SK-N-SH treated with all-trans-retinoic acid at 6 μM for 48 hours (cell line): ENCODE measurements around the gene SDK2.

Experiments
- ATAC-seq: fragments of 200-7000 bp; cut with Tn5 transposase; 3 replicates; pipeline ENCODE4 v1.9.1; 2020; ENCODE audit warnings: mild to moderate bottlenecking, moderate library complexity
- ARNTL ChIP-seq: fragments of 450-650 bp; formaldehyde crosslinking; IDR thresholded peaks from 2 replicates; pipeline ENCODE4 v1.5.0; 2020; ENCODE audit warnings: low read depth, mild to moderate bottlenecking, moderate library complexity, borderline replicate concordance
- BACH2 ChIP-seq: fragments of 250-450 bp; sonication (Bioruptor Pico); IDR thresholded peaks from 2 replicates; pipeline ENCODE4 v1.9.0; 2021; ENCODE audit warnings: mild to moderate bottlenecking, borderline replicate concordance
- CREB5 ChIP-seq: fragments of 250-450 bp; sonication (Bioruptor Pico); IDR thresholded peaks from 2 replicates; pipeline ENCODE4 v1.5.1; 2020; ENCODE audit warnings: low read depth, mild to moderate bottlenecking, moderate library complexity
- CSDC2 ChIP-seq: fragments of 250-450 bp; sonication (Bioruptor Pico); IDR thresholded peaks from 2 replicates; pipeline ENCODE4 v1.5.0; 2020; ENCODE audit warnings: mild to moderate bottlenecking, moderate library complexity
- CSRNP3 ChIP-seq: fragments of 250-450 bp; sonication (Bioruptor Pico); IDR thresholded peaks from 2 replicates; pipeline ENCODE4 v1.5.1; 2021; ENCODE audit warnings: mild to moderate bottlenecking, moderate library complexity
- ESRRG ChIP-seq: fragments of 250-450 bp; sonication (Bioruptor Pico); IDR thresholded peaks from 2 replicates; pipeline ENCODE4 v1.6.1; 2021; ENCODE audit warnings: mild to moderate bottlenecking
- GLIS3 ChIP-seq: fragments of 250-450 bp; sonication (Bioruptor Pico); IDR thresholded peaks from 2 replicates; pipeline ENCODE4 v1.5.0; 2020; ENCODE audit warnings: mild to moderate bottlenecking, moderate library complexity
- ISL1 ChIP-seq: fragments of 250-450 bp; sonication (Bioruptor Pico); IDR thresholded peaks from 2 replicates; pipeline ENCODE4 v2.1.2; 2022; ENCODE audit warnings: mild to moderate bottlenecking, moderate library complexity
- PATZ1 ChIP-seq: fragments of 250-450 bp; sonication (Bioruptor Pico); IDR thresholded peaks from 2 replicates; pipeline ENCODE4 v1.8.0; 2020; ENCODE audit warnings: mild to moderate bottlenecking, moderate library complexity, borderline replicate concordance
- POU6F1 ChIP-seq: fragments of 250-450 bp; sonication (Bioruptor Pico); IDR thresholded peaks from 2 replicates; pipeline ENCODE4 v1.8.0; 2021; ENCODE audit warnings: low read depth, mild to moderate bottlenecking, moderate library complexity, borderline replicate concordance
- RARB ChIP-seq: fragments of 250-450 bp; sonication (Bioruptor Pico); IDR thresholded peaks from 2 replicates; pipeline ENCODE4 v1.8.0; 2021; ENCODE audit warnings: mild to moderate bottlenecking, moderate library complexity
- SNAI2 ChIP-seq: fragments of 250-450 bp; sonication (Bioruptor Pico); IDR thresholded peaks from 2 replicates; pipeline ENCODE4 v1.5.0; 2020; ENCODE audit warnings: mild to moderate bottlenecking, moderate library complexity
- TCF4 ChIP-seq: fragments of 250-450 bp; sonication (Bioruptor Pico); IDR thresholded peaks from 2 replicates; pipeline ENCODE4 v1.8.0; 2021; ENCODE audit warnings: mild to moderate bottlenecking, moderate library complexity, borderline replicate concordance
- TOX ChIP-seq: fragments of 250-450 bp; sonication (Bioruptor Pico); IDR thresholded peaks from 2 replicates; pipeline ENCODE4 v1.8.0; 2021; ENCODE audit warnings: mild to moderate bottlenecking, moderate library complexity, borderline replicate concordance
- TSHZ2 ChIP-seq: fragments of 250-450 bp; sonication (Bioruptor Pico); IDR thresholded peaks from 2 replicates; pipeline ENCODE4 v1.5.0; 2020; ENCODE audit warnings: mild to moderate bottlenecking, moderate library complexity
- ZC3H10 ChIP-seq: fragments of 250-450 bp; sonication (Bioruptor Pico); IDR thresholded peaks from 2 replicates; pipeline ENCODE4 v1.5.1; 2021; ENCODE audit warnings: mild to moderate bottlenecking, moderate library complexity
- ZFP3 ChIP-seq: fragments of 250-450 bp; sonication (Bioruptor Pico); IDR thresholded peaks from 2 replicates; pipeline ENCODE4 v1.5.0; 2020; ENCODE audit warnings: mild to moderate bottlenecking, moderate library complexity
- ZFP30 ChIP-seq: fragments of 450-650 bp; formaldehyde crosslinking; IDR thresholded peaks from 2 replicates; pipeline ENCODE4 v1.5.0; 2022; ENCODE audit warnings: mild to moderate bottlenecking, moderate library complexity
- ZNF8 ChIP-seq: fragments of 450-650 bp; formaldehyde crosslinking; IDR thresholded peaks from 2 replicates; pipeline ENCODE4 v1.5.0; 2020; ENCODE audit warnings: mild to moderate bottlenecking, moderate library complexity

SDK2 gene

GRCh38 chr17:73561111-73561510 lies 83.1 kb downstream of the SDK2 start:
- ATAC-seq: no peak

GRCh38 chr17:73560661-73561060 lies 83.6 kb downstream of the SDK2 start:
- ATAC-seq: no peak
- TF ChIP-seq CSDC2 (no peak), RARB (CRISPR knock-in tag) (no peak), TSHZ2 (CRISPR knock-in tag) (no peak), TCF4 (CRISPR knock-in tag) (no peak), ZFP3 (CRISPR knock-in tag) (no peak), GLIS3 (no peak), BACH2 (CRISPR knock-in tag) (no peak), ESRRG (no peak), TOX (CRISPR knock-in tag) (no peak), ZC3H10 (CRISPR knock-in tag) (no peak), ZFP30 (CRISPR knock-in tag) (no peak), ISL1 (CRISPR knock-in tag) (no peak), CREB5 (CRISPR knock-in tag) (no peak), CSRNP3 (CRISPR knock-in tag) (no peak), ARNTL (no peak)

More at GRCh38 chr17:73561111-73561510, 83.1 kb downstream of the SDK2 start:
- TF ChIP-seq ISL1 (CRISPR knock-in tag) (no peak), ZFP3 (CRISPR knock-in tag) (no peak), ZNF8 (CRISPR knock-in tag) (no peak), SNAI2 (CRISPR knock-in tag) (no peak), ARNTL (no peak), CSRNP3 (CRISPR knock-in tag) (no peak), TSHZ2 (CRISPR knock-in tag) (no peak), ZC3H10 (CRISPR knock-in tag) (no peak)
- TF ChIP-seq, all 23 proteins: peak for 0

- no peak for ATAC-seq
- TF ChIP-seq TSHZ2 (CRISPR knock-in tag) (no peak), GLIS3 (no peak), TOX (CRISPR knock-in tag) (no peak), ZFP30 (CRISPR knock-in tag) (no peak), BACH2 (CRISPR knock-in tag) (no peak), ARNTL (no peak), ESRRG (no peak), SNAI2 (CRISPR knock-in tag) (no peak), TCF4 (CRISPR knock-in tag) (no peak), ZNF8 (CRISPR knock-in tag) (no peak), PATZ1 (CRISPR knock-in tag) (no peak), ISL1 (CRISPR knock-in tag) (no peak), POU6F1 (no peak), ZC3H10 (CRISPR knock-in tag) (no peak)
These were observed 84.7 kb downstream of the SDK2 start for GRCh38 chr17:73559532-73559931.
